GM23338 (cell line): Measurements from ENCODE around the gene ERMARD. TPM values are rescaled to one million over a fixed set of nuclear protein-coding genes. Genes with fewer than 3 reads are reported as not detected.

Source experiments
- ATAC-seq: fragments of 200-7000 bp; cut with Tn5 transposase; 3 replicates; pipeline ENCODE4 v1.9.1; 2020
- DNase-seq: peaks from one replicate; pipeline ENCODE4 v3.0.0-alpha.2; 2015; ENCODE audit warnings: low spot score
- H2AFZ ChIP-seq: fragments of 200-600 bp; sonication (generic); 2 replicates; pipeline ENCODE4 v1.8.0; 2016; ENCODE audit warnings: antibody characterized with exemption, mild to moderate bottlenecking, moderate library complexity
- H3F3A ChIP-seq: fragments of 200-600 bp; sonication (generic); replicated peaks from 2 replicates; pipeline ENCODE4 v1.8.0; 2017; ENCODE audit warnings: antibody characterized with exemption, mixed run types, low read depth
- H3K27ac ChIP-seq: fragments of 200-600 bp; sonication (generic); 2 replicates; pipeline ENCODE4 v1.6.1; 2016; ENCODE audit warnings: low read depth
- H3K27me3 ChIP-seq: fragments of 200-600 bp; sonication (generic); 2 replicates; pipeline ENCODE4 v1.8.0; 2016; ENCODE audit warnings: mild to moderate bottlenecking, mixed run types, moderate library complexity; ENCODE audit not compliant: insufficient read depth
- H3K36me3 ChIP-seq: fragments of 200-600 bp; sonication (generic); 2 replicates; pipeline ENCODE4 v1.8.0; 2016; ENCODE audit warnings: mild to moderate bottlenecking; ENCODE audit not compliant: insufficient read depth
- H3K4me1 ChIP-seq: fragments of 200-600 bp; sonication (generic); 2 replicates; pipeline ENCODE4 v1.8.0; 2016; ENCODE audit warnings: mild to moderate bottlenecking, moderate library complexity; ENCODE audit not compliant: insufficient read depth
- H3K4me2 ChIP-seq: fragments of 200-600 bp; sonication (generic); 2 replicates; pipeline ENCODE4 v1.7.1; 2017; ENCODE audit warnings: mixed run types
- H3K4me3 ChIP-seq: fragments of 200-600 bp; sonication (generic); 2 replicates; pipeline ENCODE4 v1.6.1; 2016; ENCODE audit warnings: mixed run types
- H3K79me2 ChIP-seq: fragments of 200-600 bp; sonication (generic); replicated peaks from 2 replicates; pipeline ENCODE4 v1.8.0; 2017; ENCODE audit warnings: mild to moderate bottlenecking; ENCODE audit not compliant: insufficient read depth
- H3K9me2 ChIP-seq: fragments of 200-600 bp; sonication (generic); 2 replicates; pipeline ENCODE4 v1.8.0; 2017; ENCODE audit not compliant: insufficient read depth
- H4K20me1 ChIP-seq: fragments of 200-600 bp; sonication (generic); replicated peaks from 2 replicates; pipeline ENCODE4 v1.8.0; 2017; ENCODE audit warnings: mild to moderate bottlenecking; ENCODE audit not compliant: insufficient read depth
- H3K27ac Mint-ChIP-seq: 2 replicates; pipeline ENCODE4 v1.8.0; 2020; ENCODE audit warnings: inconsistent platforms, mild to moderate bottlenecking, moderate library complexity, mixed read lengths
- H3K27me3 Mint-ChIP-seq: 3 replicates; pipeline ENCODE4 v1.8.0; 2022; ENCODE audit warnings: low read depth, mild to moderate bottlenecking, moderate library complexity, mixed read lengths, inconsistent platforms; ENCODE audit not compliant: insufficient read depth, poor library complexity
- H3K36me3 Mint-ChIP-seq: 3 replicates; pipeline ENCODE4 v1.8.0; 2021; ENCODE audit warnings: low read depth, mild to moderate bottlenecking, inconsistent platforms, moderate library complexity, mixed read lengths
- H3K4me1 Mint-ChIP-seq: 3 replicates; pipeline ENCODE4 v1.8.0; 2020; ENCODE audit warnings: mild to moderate bottlenecking, inconsistent platforms, mixed read lengths
- H3K4me3 Mint-ChIP-seq: 3 replicates; pipeline ENCODE4 v1.8.0; 2021; ENCODE audit warnings: moderate library complexity, mild to moderate bottlenecking, inconsistent platforms, mixed read lengths
- H3K9me3 Mint-ChIP-seq: 3 replicates; pipeline ENCODE4 v1.8.0; 2020; ENCODE audit warnings: moderate library complexity, mild to moderate bottlenecking, inconsistent platforms, mixed read lengths
- CREB1 ChIP-seq: fragments of 250-450 bp; sonication (Bioruptor Pico); IDR thresholded peaks from 2 replicates; pipeline ENCODE4 v1.5.0; 2020; ENCODE audit warnings: low read depth, mild to moderate bottlenecking, moderate library complexity
- EZH2 ChIP-seq: fragments of 200-600 bp; sonication (generic); IDR thresholded peaks from one replicate; pipeline ENCODE4 v1.8.0; 2017; ENCODE audit warnings: antibody characterized with exemption, mild to moderate bottlenecking, low read depth; ENCODE audit not compliant: unreplicated experiment
- EZH2phosphoT487 ChIP-seq: fragments of 200-600 bp; sonication (generic); IDR thresholded peaks from one replicate; pipeline ENCODE4 v1.8.1; 2018; ENCODE audit warnings: antibody characterized with exemption; ENCODE audit not compliant: unreplicated experiment
- JUNB ChIP-seq: IDR thresholded peaks from one replicate; pipeline ENCODE4 v1.6.1; 2016; ENCODE audit warnings: antibody characterized with exemption; ENCODE audit not compliant: unreplicated experiment
- NANOG ChIP-seq: IDR thresholded peaks from 2 replicates; pipeline ENCODE4 v1.6.1; 2016; ENCODE audit warnings: antibody characterized with exemption, borderline replicate concordance
- POLR2AphosphoS5 ChIP-seq: IDR thresholded peaks from 2 replicates; pipeline ENCODE4 v1.6.1; 2016; ENCODE audit warnings: antibody characterized with exemption, low read depth
- REST ChIP-seq: IDR thresholded peaks from one replicate; pipeline ENCODE4 v1.6.1; 2018; ENCODE audit warnings: antibody characterized with exemption; ENCODE audit not compliant: unreplicated experiment
- STAT1 ChIP-seq: IDR thresholded peaks from one replicate; pipeline ENCODE4 v1.6.1; 2016; ENCODE audit warnings: antibody characterized with exemption; ENCODE audit not compliant: unreplicated experiment
- ZNF114 ChIP-seq: fragments of 250-450 bp; sonication (Bioruptor Pico); IDR thresholded peaks from 2 replicates; pipeline ENCODE4 v1.5.0; 2020; ENCODE audit warnings: mild to moderate bottlenecking, moderate library complexity
- ZNF331 ChIP-seq: fragments of 250-450 bp; sonication (Bioruptor Pico); IDR thresholded peaks from 2 replicates; pipeline ENCODE4 v1.5.0; 2020; ENCODE audit warnings: low read depth, mild to moderate bottlenecking, moderate library complexity
- ZNF462 ChIP-seq: fragments of 250-450 bp; sonication (Bioruptor Pico); IDR thresholded peaks from 2 replicates; pipeline ENCODE4 v1.5.0; 2020; ENCODE audit warnings: mild to moderate bottlenecking, moderate library complexity
- polyA plus RNA-seq: library from polyadenylated mRNA; unstranded; fragments of >200 nt; fragmentation: Nextera tagmentation; extraction: Ambion mirVana; gene quantifications from 2 replicates; pipeline ENCODE4 v1.2.1, GENCODE V29; 2016
- total RNA-seq: library from RNA; depleted of rRNA; stranded (reverse); fragments of >200 nt; shearing (Covaris generic); gene quantifications from 2 replicates; pipeline ENCODE4 v1.2.3, GENCODE V29; 2014
- TF ChIP-seq, protein P1 (sequence below), 2 experiments: fragments of 200-600 bp in 1 of 2; sonication (generic) in 1 of 2; conservative IDR thresholded peaks; 2 replicates each; pipeline versions ENCODE4 v1.5.1 to v1.6.1; 2016 to 2017; ENCODE audit warnings: antibody characterized with exemption in 2 of 2, low read depth in 2 of 2, mild to moderate bottlenecking in 2 of 2, moderate library complexity in 1 of 2
- TF ChIP-seq, protein P2 (sequence below): IDR thresholded peaks from 2 replicates; pipeline ENCODE4 v1.6.1; 2016; ENCODE audit warnings: antibody characterized with exemption

ERMARD gene
- total and polyA plus RNA-seq, 2 experiments from 2014 or later, result 7.6 to 8.6 TPM

- no peaks in the 10 kb centered on the region for H3K27me3 ChIP-seq
- Mint-ChIP-seq H3K27ac (no peak overlapping the region), H3K4me1 (peaks cover 6% of the 10 kb centered on the region; the same call in 2 of the 3 replicates), H3K36me3 (peaks cover 5% of the 10 kb centered on the region; the same call in 2 of the 3 replicates), H3K4me3 (no peak overlapping the region), H3K9me3 (no peaks in the 10 kb centered on the region), H3K27me3 (peaks cover 1% of the 10 kb centered on the region)
- H3K4me2 ChIP-seq, result no peak overlapping the region
- TF ChIP-seq REST (no peak), NANOG (no peak), STAT1 (no peak), ZNF331 (CRISPR knock-in tag) (no peak), JUNB (no peak), EZH2 (no peak), POLR2AphosphoS5 (no peak), EZH2phosphoT487 (no peak), ZNF114 (CRISPR knock-in tag) (no peak), CREB1 (CRISPR knock-in tag) (no peak), ZNF462 (CRISPR knock-in tag) (no peak)
- TF ChIP-seq, protein P1, sequence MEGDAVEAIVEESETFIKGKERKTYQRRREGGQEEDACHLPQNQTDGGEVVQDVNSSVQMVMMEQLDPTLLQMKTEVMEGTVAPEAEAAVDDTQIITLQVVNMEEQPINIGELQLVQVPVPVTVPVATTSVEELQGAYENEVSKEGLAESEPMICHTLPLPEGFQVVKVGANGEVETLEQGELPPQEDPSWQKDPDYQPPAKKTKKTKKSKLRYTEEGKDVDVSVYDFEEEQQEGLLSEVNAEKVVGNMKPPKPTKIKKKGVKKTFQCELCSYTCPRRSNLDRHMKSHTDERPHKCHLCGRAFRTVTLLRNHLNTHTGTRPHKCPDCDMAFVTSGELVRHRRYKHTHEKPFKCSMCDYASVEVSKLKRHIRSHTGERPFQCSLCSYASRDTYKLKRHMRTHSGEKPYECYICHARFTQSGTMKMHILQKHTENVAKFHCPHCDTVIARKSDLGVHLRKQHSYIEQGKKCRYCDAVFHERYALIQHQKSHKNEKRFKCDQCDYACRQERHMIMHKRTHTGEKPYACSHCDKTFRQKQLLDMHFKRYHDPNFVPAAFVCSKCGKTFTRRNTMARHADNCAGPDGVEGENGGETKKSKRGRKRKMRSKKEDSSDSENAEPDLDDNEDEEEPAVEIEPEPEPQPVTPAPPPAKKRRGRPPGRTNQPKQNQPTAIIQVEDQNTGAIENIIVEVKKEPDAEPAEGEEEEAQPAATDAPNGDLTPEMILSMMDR (conservative IDR thresholded peaks at IDR 0.05; ENCODE audit: low read depth in 2 of 2), result no peak
- TF ChIP-seq, protein P2, sequence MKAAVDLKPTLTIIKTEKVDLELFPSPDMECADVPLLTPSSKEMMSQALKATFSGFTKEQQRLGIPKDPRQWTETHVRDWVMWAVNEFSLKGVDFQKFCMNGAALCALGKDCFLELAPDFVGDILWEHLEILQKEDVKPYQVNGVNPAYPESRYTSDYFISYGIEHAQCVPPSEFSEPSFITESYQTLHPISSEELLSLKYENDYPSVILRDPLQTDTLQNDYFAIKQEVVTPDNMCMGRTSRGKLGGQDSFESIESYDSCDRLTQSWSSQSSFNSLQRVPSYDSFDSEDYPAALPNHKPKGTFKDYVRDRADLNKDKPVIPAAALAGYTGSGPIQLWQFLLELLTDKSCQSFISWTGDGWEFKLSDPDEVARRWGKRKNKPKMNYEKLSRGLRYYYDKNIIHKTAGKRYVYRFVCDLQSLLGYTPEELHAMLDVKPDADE, result no peak
- no peak overlapping the region for H3K4me3 ChIP-seq
- H3K27ac ChIP-seq, result no peak overlapping the region
- H3F3A ChIP-seq, result no peaks in the 10 kb centered on the region
- H3K79me2 ChIP-seq, result peaks cover 14% of the 10 kb centered on the region
- H3K9me2 ChIP-seq, result no peaks in the 10 kb centered on the region
- H3K4me1 ChIP-seq, result peaks cover 12% of the 10 kb centered on the region
- DNase-seq, result no peak
- no peaks in the 10 kb centered on the region for H3K36me3 ChIP-seq
- H4K20me1 ChIP-seq, result 0 out of 2 replicates have a peak, but pooled peaks cover 4% of the 10 kb centered on the region
- no peak overlapping the region for H2AFZ ChIP-seq
- no peak for ATAC-seq
Measured at GRCh38 chr6:169746556-169746955, 4.9 kb upstream of the ERMARD start.
